WTC11 (cell line): ENCODE data around the gene SKI. TPM values are rescaled to one million over a fixed set of nuclear protein-coding genes. Genes with fewer than 3 reads are reported as not detected.
A peak's percentile ranks its signal among the peaks of the same experiment; 100 is the strongest.

ENCODE experiments used
- ATAC-seq: fragments of 200-7000 bp; cut with Tn5 transposase; 2 replicates; pipeline ENCODE4 v1.10.0; 2021; ENCODE audit warnings: mild to moderate bottlenecking, moderate library complexity
- CTCF ChIA-PET: fragments of 300-600 bp; sonication (Branson Sonifier 250); formaldehyde crosslinking; loops from one replicate; lab custom pipeline; 2021; ENCODE audit warnings: antibody characterized with exemption; lab: Charles Lee
- POLR2A ChIA-PET: fragments of 350-600 bp; sonication (Branson Sonifier 250); formaldehyde crosslinking; loops from one replicate; lab custom pipeline; 2021; ENCODE audit warnings: antibody characterized with exemption; lab: Charles Lee
- DNase-seq: peaks from one replicate; pipeline ENCODE4 v3.0.0; 2021; ENCODE audit warnings: low spot score
- H3K27ac Mint-ChIP-seq: 2 replicates; pipeline ENCODE4 v1.8.0; 2021; ENCODE audit warnings: mixed read lengths
- H3K27me3 Mint-ChIP-seq: 2 replicates; pipeline ENCODE4 v1.8.0; 2021; ENCODE audit warnings: low read depth, mild to moderate bottlenecking, moderate library complexity, mixed read lengths
- H3K36me3 Mint-ChIP-seq: 2 replicates; pipeline ENCODE4 v1.8.0; 2021; ENCODE audit warnings: mixed read lengths
- H3K4me1 Mint-ChIP-seq: 2 replicates; pipeline ENCODE4 v1.8.0; 2022; ENCODE audit warnings: mixed read lengths
- H3K4me3 Mint-ChIP-seq: 2 replicates; pipeline ENCODE4 v1.8.0; 2021; ENCODE audit warnings: mild to moderate bottlenecking, moderate library complexity, mixed read lengths
- H3K9me3 Mint-ChIP-seq: 2 replicates; pipeline ENCODE4 v1.8.0; 2021; ENCODE audit warnings: mixed read lengths
- ATF1 ChIP-seq: sonication (generic); formaldehyde crosslinking; IDR thresholded peaks from 2 replicates; pipeline ENCODE4 v1.8.1; 2023; ENCODE audit warnings: mild to moderate bottlenecking, moderate library complexity, missing genetic modification reagents
- ATF2 ChIP-seq: sonication (generic); formaldehyde crosslinking; IDR thresholded peaks from 2 replicates; pipeline ENCODE4 v1.8.1; 2022; ENCODE audit warnings: low read depth, missing genetic modification reagents, borderline replicate concordance
- ATF3 ChIP-seq: sonication (generic); formaldehyde crosslinking; conservative IDR thresholded peaks from 2 replicates; pipeline ENCODE4 v1.8.1; 2022; ENCODE audit warnings: mild to moderate bottlenecking, missing genetic modification reagents
- CBFB ChIP-seq: sonication (generic); formaldehyde crosslinking; IDR thresholded peaks from 2 replicates; pipeline ENCODE4 v1.8.1; 2022; ENCODE audit warnings: mild to moderate bottlenecking, low read depth, missing genetic modification reagents
- FOXJ3 ChIP-seq: sonication (generic); formaldehyde crosslinking; IDR thresholded peaks from 2 replicates; pipeline ENCODE4 v1.9.0; 2021; ENCODE audit warnings: missing genetic modification reagents, mild to moderate bottlenecking, borderline replicate concordance
- FOXP4 ChIP-seq: sonication (generic); formaldehyde crosslinking; IDR thresholded peaks from 2 replicates; pipeline ENCODE4 v1.8.0; 2022; ENCODE audit warnings: mild to moderate bottlenecking, missing genetic modification reagents
- IRF1 ChIP-seq: sonication (generic); formaldehyde crosslinking; IDR thresholded peaks from 2 replicates; pipeline ENCODE4 v1.8.0; 2023; ENCODE audit warnings: missing genetic modification reagents
- JAZF1 ChIP-seq: fragments of 250-450 bp; sonication (Bioruptor Pico); IDR thresholded peaks from 2 replicates; pipeline ENCODE4 v1.9.0; 2021; ENCODE audit warnings: moderate library complexity, mild to moderate bottlenecking, inconsistent platforms
- NR1H2 ChIP-seq: sonication (generic); formaldehyde crosslinking; IDR thresholded peaks from 2 replicates; pipeline ENCODE4 v1.9.0; 2021; ENCODE audit warnings: mild to moderate bottlenecking, moderate library complexity, missing genetic modification reagents
- OVOL2 ChIP-seq: fragments of 250-450 bp; sonication (Bioruptor Pico); IDR thresholded peaks from 2 replicates; pipeline ENCODE4 v1.9.0; 2021; ENCODE audit warnings: mild to moderate bottlenecking, borderline replicate concordance
- PREB ChIP-seq: sonication (generic); formaldehyde crosslinking; IDR thresholded peaks from 2 replicates; pipeline ENCODE4 v1.8.1; 2022; ENCODE audit warnings: mild to moderate bottlenecking, missing genetic modification reagents, moderate library complexity, borderline replicate concordance
- RELA ChIP-seq: sonication (generic); formaldehyde crosslinking; IDR thresholded peaks from 2 replicates; pipeline ENCODE4 v1.8.1; 2022; ENCODE audit warnings: missing genetic modification reagents, mild to moderate bottlenecking, borderline replicate concordance
- SP1 ChIP-seq: sonication (generic); formaldehyde crosslinking; conservative IDR thresholded peaks from 2 replicates; pipeline ENCODE4 v1.8.1; 2022; ENCODE audit warnings: missing genetic modification reagents
- ZNF219 ChIP-seq: sonication (generic); formaldehyde crosslinking; IDR thresholded peaks from 2 replicates; pipeline ENCODE4 v1.8.0; 2023; ENCODE audit warnings: missing genetic modification reagents, mild to moderate bottlenecking, borderline replicate concordance
- ZNF532 ChIP-seq: fragments of 250-450 bp; sonication (Bioruptor Pico); IDR thresholded peaks from 2 replicates; pipeline ENCODE4 v1.9.0; 2021; ENCODE audit warnings: mild to moderate bottlenecking, borderline replicate concordance
- total RNA-seq: library from RNA; stranded (reverse); gene quantifications from 3 replicates; pipeline ENCODE4 v1.2.3, GENCODE V29; 2021

The SKI gene
- total RNA-seq, 1 experiment from 2014 or later: 88.6 TPM

- CTCF ChIA-PET: interaction anchor here (1.3 kb wide), 1 partner anchor 60 kb away, joined by 3 read pairs; no protein-coding TSS in a partner anchor
- Mint-ChIP-seq H3K36me3 (no peaks in the 10 kb centered on the region; the same call in 1 of the 2 replicates), H3K9me3 (no peaks in the 10 kb centered on the region), H3K4me1 (peaks cover 12% of the 10 kb centered on the region), H3K27me3 (no peaks in the 10 kb centered on the region), H3K4me3 (no peak overlapping the region), H3K27ac (no peak overlapping the region)
- POLR2A ChIA-PET: no interaction called here
- DNase-seq (no peak), ATAC-seq (no peak)
- TF ChIP-seq FOXP4 (CRISPR knock-in tag) (0 out of 2 replicates have a peak, but pooled peaks have one; percentile 30), IRF1 (no peak)
Measured at GRCh38 chr1:2297246-2298011, 69.3 kb downstream of the SKI start.

- no peak for DNase-seq
- TF ChIP-seq ATF2: no peak
- TF ChIP-seq RELA: no peak
- TF ChIP-seq ATF1: no peak
- no peak for TF ChIP-seq JAZF1 (CRISPR knock-in tag)
- no peak for TF ChIP-seq ZNF532
- TF ChIP-seq FOXP4 (CRISPR knock-in tag): no peak
- POLR2A ChIA-PET: interaction anchor here (0.9 kb wide), 1 partner anchor 99 kb away, joined by 3 read pairs; no protein-coding TSS in a partner anchor
- no peak for ATAC-seq
- H3K27me3 Mint-ChIP-seq: no peaks in the 10 kb centered on the region
- CTCF ChIA-PET: interaction anchor here (1.3 to 1.5 kb wide), 2 partner anchors 13 to 61 kb away, joined by 3 to 9 read pairs; no protein-coding TSS in a partner anchor
- H3K9me3 Mint-ChIP-seq: no peaks in the 10 kb centered on the region
- peak overlapping the region; percentile 87 for H3K27ac Mint-ChIP-seq
- H3K36me3 Mint-ChIP-seq: peaks cover 4% of the 10 kb centered on the region
- H3K4me1 Mint-ChIP-seq: peaks cover 7% of the 10 kb centered on the region; the same call in 1 of the 2 replicates
- H3K4me3 Mint-ChIP-seq: no peak overlapping the region
Measured at GRCh38 chr1:2298685-2299084, 70.6 kb downstream of the SKI start.

GRCh38 chr1:2299131-2299627 is 71.1 kb downstream of the SKI start:
- Mint-ChIP-seq H3K9me3 (no peaks in the 10 kb centered on the region), H3K27ac (peak overlapping the region; percentile 87)
- CTCF ChIA-PET: interaction anchor here (0.6 to 1.5 kb wide), 3 partner anchors 13 to 95 kb away, joined by 3 to 9 read pairs (median 3); no protein-coding TSS in a partner anchor
- TF ChIP-seq NR1H2 (no peak), PREB (CRISPR knock-in tag) (no peak), FOXJ3 (CRISPR knock-in tag) (no peak), ATF3 (CRISPR knock-in tag) (no peak), SP1 (CRISPR knock-in tag) (no peak), IRF1 (no peak), CBFB (CRISPR knock-in tag) (no peak), ZNF219 (no peak), OVOL2 (no peak)

More at GRCh38 chr1:2299131-2299627, 71.1 kb downstream of the SKI start:
- no peaks in the 10 kb centered on the region for H3K27me3 Mint-ChIP-seq
- no peak overlapping the region for H3K4me3 Mint-ChIP-seq
- POLR2A ChIA-PET: no interaction called here
- 0 out of 2 replicates have a peak, but pooled peaks cover 3% of the 10 kb centered on the region for H3K4me1 Mint-ChIP-seq
- peaks cover 4% of the 10 kb centered on the region for H3K36me3 Mint-ChIP-seq
- ATAC-seq (no peak), DNase-seq (no peak)
